ENCODE results near the gene XPC.

Gene XPC

DNA sequence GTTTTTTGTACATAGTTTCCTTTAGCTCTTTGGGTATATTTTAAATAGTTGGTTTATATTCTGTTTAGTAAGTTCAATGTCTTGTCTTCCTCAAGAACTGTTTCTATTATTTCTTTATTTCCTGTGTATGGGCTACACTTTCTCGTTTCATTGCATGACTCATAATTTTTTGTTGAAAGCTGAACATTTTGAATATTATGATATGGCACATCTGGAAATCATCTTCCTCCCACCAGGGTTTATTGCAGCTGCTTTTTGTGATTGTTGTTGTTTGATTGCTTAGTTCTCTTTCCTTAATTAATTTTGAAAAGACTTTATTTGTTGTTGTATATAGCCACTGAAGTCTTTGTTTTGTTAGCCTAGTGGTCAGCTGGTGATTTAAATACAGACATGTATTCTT, 44.1 kb upstream of the XPC start:
- no peak for DNase-seq (ENCODE audit: low read depth)
- TF ChIP-seq, protein P1, sequence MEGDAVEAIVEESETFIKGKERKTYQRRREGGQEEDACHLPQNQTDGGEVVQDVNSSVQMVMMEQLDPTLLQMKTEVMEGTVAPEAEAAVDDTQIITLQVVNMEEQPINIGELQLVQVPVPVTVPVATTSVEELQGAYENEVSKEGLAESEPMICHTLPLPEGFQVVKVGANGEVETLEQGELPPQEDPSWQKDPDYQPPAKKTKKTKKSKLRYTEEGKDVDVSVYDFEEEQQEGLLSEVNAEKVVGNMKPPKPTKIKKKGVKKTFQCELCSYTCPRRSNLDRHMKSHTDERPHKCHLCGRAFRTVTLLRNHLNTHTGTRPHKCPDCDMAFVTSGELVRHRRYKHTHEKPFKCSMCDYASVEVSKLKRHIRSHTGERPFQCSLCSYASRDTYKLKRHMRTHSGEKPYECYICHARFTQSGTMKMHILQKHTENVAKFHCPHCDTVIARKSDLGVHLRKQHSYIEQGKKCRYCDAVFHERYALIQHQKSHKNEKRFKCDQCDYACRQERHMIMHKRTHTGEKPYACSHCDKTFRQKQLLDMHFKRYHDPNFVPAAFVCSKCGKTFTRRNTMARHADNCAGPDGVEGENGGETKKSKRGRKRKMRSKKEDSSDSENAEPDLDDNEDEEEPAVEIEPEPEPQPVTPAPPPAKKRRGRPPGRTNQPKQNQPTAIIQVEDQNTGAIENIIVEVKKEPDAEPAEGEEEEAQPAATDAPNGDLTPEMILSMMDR (IDR thresholded peaks at IDR 0.05; ENCODE audit: insufficient read depth, low read depth, low read length, missing control alignments) = no peak
- no peak overlapping the region for H3K4me3 ChIP-seq (ENCODE audit: low read depth, low read length)

DNA sequence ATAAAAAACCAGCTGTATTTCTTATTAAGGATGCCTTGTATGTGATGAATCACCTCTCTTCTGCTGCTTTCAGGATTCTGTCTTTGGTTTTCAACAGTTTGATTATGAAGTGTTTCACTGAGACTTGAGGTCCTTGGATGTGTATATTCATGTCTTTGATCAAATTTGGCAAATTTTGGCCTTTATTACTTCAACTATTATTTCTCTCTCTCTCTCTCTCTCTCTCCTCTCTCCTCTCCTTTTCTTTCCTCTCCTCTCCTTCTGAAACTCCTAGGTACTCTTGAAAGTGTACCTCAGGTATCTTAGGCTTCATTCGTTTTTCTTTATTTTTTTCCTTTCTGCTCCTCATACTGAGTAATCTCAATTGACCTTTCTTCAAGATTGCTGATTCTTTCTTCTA, 43.5 kb upstream of the XPC start:
- DNase-seq (ENCODE audit: low read depth) = no peak
- TF ChIP-seq, protein P1 (IDR thresholded peaks at IDR 0.05; ENCODE audit: insufficient read depth, low read depth, low read length, missing control alignments) = no peak
- no peak overlapping the region for H3K4me3 ChIP-seq (ENCODE audit: low read depth, low read length)

DNA sequence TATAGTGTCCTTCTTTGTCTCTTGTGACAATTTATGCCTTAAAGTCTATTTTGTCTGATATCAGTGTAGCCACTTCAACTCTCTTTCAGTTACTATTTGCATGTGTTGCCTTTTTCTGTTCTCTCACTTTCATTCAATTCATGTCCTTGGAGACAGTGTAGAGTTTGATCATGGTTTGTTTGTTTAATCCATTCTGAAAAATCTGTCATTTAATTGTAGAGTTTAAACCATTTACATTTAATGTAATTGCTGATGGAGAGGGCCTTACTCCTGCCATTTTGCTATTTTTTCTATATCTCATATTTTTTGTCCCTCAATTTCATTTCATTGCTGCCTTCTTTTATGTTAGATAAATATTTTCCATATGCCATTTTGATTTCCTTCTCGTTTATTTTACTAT, 42.5 kb upstream of the XPC start:
- H3K4me3 ChIP-seq (ENCODE audit: low read depth, low read length) = no peak overlapping the region
- DNase-seq (ENCODE audit: low read depth) = no peak
- TF ChIP-seq, protein P1 (IDR thresholded peaks at IDR 0.05; ENCODE audit: insufficient read depth, low read depth, low read length, missing control alignments) = no peak

DNA sequence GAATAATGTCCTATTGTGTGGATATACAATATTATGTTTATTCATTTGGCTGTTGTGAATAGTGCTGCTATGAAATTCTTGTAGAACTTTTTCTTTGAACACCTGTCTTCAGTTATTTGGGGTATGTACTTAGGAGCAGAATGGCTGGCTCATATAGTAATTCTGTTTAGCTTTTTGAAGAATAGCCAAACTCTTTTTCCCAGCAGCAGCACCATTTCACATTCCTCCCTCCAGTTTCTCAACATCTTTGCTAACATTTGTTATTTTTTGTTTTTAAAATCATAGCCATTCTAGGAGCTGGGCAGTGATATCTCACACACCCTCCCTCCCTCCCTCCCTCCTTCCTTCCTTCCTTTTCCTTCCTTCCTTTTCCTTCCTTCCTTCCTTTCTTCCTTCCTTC, 40.0 kb upstream of the XPC start:
- DNase-seq (ENCODE audit: low read depth) = no peak
- H3K4me3 ChIP-seq (ENCODE audit: low read depth, low read length) = no peak overlapping the region
- TF ChIP-seq, protein P1 (IDR thresholded peaks at IDR 0.05; ENCODE audit: insufficient read depth, low read depth, low read length, missing control alignments) = no peak

DNA sequence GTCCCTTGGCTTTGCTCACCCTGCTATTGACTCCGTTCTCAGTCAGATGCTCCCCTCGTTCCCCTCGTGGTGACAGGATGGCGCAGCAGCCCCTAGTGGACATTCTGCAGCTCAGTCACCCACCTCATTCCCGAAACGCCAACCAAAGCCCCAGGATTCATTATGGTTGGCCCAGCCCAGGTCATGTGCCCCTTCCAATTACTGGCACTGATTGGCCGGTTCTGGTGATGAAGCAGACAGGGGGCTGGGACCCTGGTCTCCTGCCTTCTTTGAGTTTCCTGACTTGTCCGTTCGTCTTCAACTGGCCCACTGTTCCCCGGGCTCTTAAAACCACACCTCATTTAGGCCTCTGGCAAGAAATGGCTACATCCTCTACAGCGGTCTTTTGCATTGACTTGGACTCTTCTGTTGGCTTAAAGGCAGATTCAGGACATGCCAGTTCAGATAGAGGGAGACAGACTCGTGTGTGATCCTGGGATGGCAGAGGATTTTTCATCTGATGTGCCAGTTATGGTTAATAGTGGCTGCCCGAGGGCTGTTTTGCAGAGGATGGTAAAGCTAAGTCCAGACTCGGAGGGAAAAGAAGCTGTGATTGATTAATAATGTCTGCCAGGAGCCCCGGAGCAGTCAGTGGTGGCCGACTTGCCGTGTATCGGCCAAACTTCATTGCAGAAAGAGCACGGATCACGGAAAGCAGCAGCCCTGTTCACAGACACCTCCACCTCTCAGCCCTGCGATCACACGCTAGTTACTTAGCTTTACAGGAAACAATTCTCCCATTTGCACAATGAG, 38.1 kb upstream of the XPC start:
- TF ChIP-seq, protein P1 (IDR thresholded peaks at IDR 0.05; ENCODE audit: insufficient read depth, low read depth, low read length, missing control alignments) = no peak
- no peak overlapping the region for H3K4me3 ChIP-seq (ENCODE audit: low read depth, low read length)
- no peak for DNase-seq (ENCODE audit: low read depth)

DNA sequence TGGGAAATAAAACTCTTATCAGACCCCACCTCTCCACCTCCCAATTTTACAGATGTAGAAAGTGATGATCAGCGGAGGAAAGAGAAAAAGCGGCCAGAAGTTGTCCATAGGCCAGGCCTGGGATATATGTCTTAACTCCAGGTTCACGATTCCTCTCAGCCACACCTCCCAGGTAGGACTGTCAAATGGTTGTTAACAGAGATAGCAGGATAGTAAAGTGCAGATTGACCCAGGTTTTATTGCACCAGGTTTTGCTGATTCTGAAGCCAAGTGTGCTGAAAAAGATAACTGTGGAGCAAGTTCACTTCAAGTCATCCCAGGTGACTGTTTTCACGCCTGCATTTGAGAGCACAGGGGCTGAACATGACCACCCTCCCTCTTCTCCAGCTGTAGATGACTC, 36.4 kb upstream of the XPC start:
- no peak overlapping the region for H3K4me3 ChIP-seq (ENCODE audit: low read depth, low read length)
- TF ChIP-seq, protein P1 (IDR thresholded peaks at IDR 0.05; ENCODE audit: insufficient read depth, low read depth, low read length, missing control alignments) = no peak
- no peak for DNase-seq (ENCODE audit: low read depth)
